ENCODE results near the gene CDCP2. TPM values are rescaled to one million over a fixed set of nuclear protein-coding genes. Genes with fewer than 3 reads are reported as not detected.

The CDCP2 gene
- total RNA-seq, 1 donor from 2014 or later: not detected

DNA sequence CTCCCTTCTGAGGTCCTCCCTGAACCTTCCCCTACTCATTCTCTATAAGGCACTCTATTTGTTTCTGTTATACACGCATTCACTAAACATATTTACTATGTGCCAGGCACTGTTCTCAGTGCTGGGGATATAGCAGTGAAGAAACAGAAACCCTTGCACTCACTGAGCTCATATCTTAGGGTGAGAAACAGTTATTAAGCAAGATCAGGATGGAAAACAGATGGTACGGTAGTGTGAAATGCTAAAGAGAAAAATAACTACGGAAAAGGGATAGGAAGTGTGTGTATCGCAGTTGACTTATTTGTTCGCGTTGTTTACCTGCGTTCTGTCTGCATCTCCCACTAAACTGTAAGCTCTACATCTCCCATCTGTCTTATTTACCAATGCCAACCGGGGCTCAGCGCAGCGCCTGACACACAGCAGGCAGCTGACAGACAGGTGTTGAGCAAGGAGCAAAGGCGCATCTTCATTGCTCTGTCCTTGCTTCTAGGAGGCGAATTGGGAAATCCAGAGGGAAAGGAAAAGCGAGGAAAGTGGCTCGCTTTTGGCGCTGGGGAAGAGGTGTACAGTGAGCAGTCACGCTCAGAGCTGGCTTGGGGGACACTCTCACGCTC lies 46.5 kb upstream of the CDCP2 start:
- TF ChIP-seq EZH2 (IDR thresholded peaks at IDR 0.05; ENCODE audit: insufficient read depth, low read length): no peak
- no peak for DNase-seq (ENCODE audit: low read depth)
- Mint-ChIP-seq H3K4me1 (ENCODE audit: low read depth, unreplicated experiment) (peaks cover 10% of the 10 kb centered on the region), H3K4me3 (ENCODE audit: unreplicated experiment) (peak overlapping the region; percentile 93), H3K27ac (ENCODE audit: unreplicated experiment) (no peak overlapping the region), H3K9me3 (ENCODE audit: unreplicated experiment) (no peaks in the 10 kb centered on the region), H3K36me3 (ENCODE audit: low read depth, unreplicated experiment) (peaks cover 3% of the 10 kb centered on the region), H3K27me3 (ENCODE audit: low read depth, unreplicated experiment) (peaks cover 2% of the 10 kb centered on the region)
- peak overlapping the region; percentile 87 for H3K4me3 ChIP-seq (ENCODE audit: insufficient read depth, low read depth, low read length)
- no peaks in the 10 kb centered on the region for H3K27me3 ChIP-seq (ENCODE audit: insufficient read depth, low read length)
- peak overlapping the region; percentile 92 for H3K4me2 ChIP-seq (ENCODE audit: low read length)
- no peaks in the 10 kb centered on the region for H3K9me3 ChIP-seq (ENCODE audit: insufficient read depth, low read depth, low read length)
- H4K20me1 ChIP-seq (ENCODE audit: insufficient read depth, low read length): peaks cover 22% of the 10 kb centered on the region
- FAIRE-seq: no peak
- peak overlapping the region; percentile 90 for H3K9ac ChIP-seq (ENCODE audit: low read length)
- no peak overlapping the region for H3K27ac ChIP-seq (ENCODE audit: low read depth, low read length)
- H3K79me2 ChIP-seq (ENCODE audit: insufficient read depth, low read length): peaks cover 38% of the 10 kb centered on the region
- H2AFZ ChIP-seq (ENCODE audit: low read depth, low read length): peak overlapping the region; percentile 92
- no peaks in the 10 kb centered on the region for H3K36me3 ChIP-seq (ENCODE audit: insufficient read depth, low read length)
- H3K4me1 ChIP-seq (ENCODE audit: insufficient read depth, low read length): peaks cover 19% of the 10 kb centered on the region

DNA sequence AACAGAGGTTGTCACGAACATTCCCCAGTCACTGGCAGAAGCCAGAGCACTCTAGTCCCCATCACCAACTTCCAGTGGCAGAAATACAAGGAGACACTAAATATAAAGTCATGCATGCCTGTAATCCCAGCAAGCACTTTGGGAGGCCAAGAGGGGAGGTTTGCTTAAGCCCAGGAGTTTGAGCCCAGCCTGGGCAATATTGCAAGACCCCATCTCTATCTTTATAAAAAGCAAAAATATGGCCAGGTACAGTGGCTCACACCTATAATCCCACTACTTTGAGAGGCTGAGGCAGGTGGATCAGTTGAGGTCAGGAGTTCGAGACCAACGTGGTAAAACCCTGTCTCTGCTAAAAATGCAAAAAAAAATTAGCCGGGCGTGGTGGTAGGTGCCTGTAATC lies 40.7 kb upstream of the CDCP2 start:
- DNase-seq (ENCODE audit: low read depth) (no peak), FAIRE-seq (no peak)
- no peak overlapping the region for H3K4me3 ChIP-seq (ENCODE audit: insufficient read depth, low read depth, low read length)
- Mint-ChIP-seq H3K27ac (ENCODE audit: unreplicated experiment) (no peak overlapping the region), H3K36me3 (ENCODE audit: low read depth, unreplicated experiment) (peaks cover 3% of the 10 kb centered on the region), H3K4me3 (ENCODE audit: unreplicated experiment) (no peak overlapping the region), H3K27me3 (ENCODE audit: low read depth, unreplicated experiment) (peaks cover 2% of the 10 kb centered on the region), H3K4me1 (ENCODE audit: low read depth, unreplicated experiment) (no peaks in the 10 kb centered on the region), H3K9me3 (ENCODE audit: unreplicated experiment) (no peaks in the 10 kb centered on the region)
- H3K79me2 ChIP-seq (ENCODE audit: insufficient read depth, low read length): no peaks in the 10 kb centered on the region
- TF ChIP-seq CTCF (IDR thresholded peaks at IDR 0.05; ENCODE audit: insufficient read depth, low read depth, low read length) (no peak), EZH2 (IDR thresholded peaks at IDR 0.05; ENCODE audit: insufficient read depth, low read length) (no peak)
- H3K27me3 ChIP-seq (ENCODE audit: insufficient read depth, low read length): no peaks in the 10 kb centered on the region
- H3K36me3 ChIP-seq (ENCODE audit: insufficient read depth, low read length): no peaks in the 10 kb centered on the region
- H3K9ac ChIP-seq (ENCODE audit: low read length): no peak overlapping the region
- H3K9me3 ChIP-seq (ENCODE audit: insufficient read depth, low read depth, low read length): no peaks in the 10 kb centered on the region
- H2AFZ ChIP-seq (ENCODE audit: low read depth, low read length): no peak overlapping the region
- H3K4me1 ChIP-seq (ENCODE audit: insufficient read depth, low read length): no peaks in the 10 kb centered on the region
- no peak overlapping the region for H3K27ac ChIP-seq (ENCODE audit: low read depth, low read length)
- H4K20me1 ChIP-seq (ENCODE audit: insufficient read depth, low read length): no peaks in the 10 kb centered on the region
- H3K4me2 ChIP-seq (ENCODE audit: low read length): no peak overlapping the region

- Histone ChIP-seq H3K79me2 (ENCODE audit: insufficient read depth, low read length) (no peaks in the 10 kb centered on the region), H2AFZ (ENCODE audit: low read depth, low read length) (no peak overlapping the region), H3K9ac (ENCODE audit: low read length) (no peak overlapping the region), H3K4me3 (ENCODE audit: insufficient read depth, low read depth, low read length) (no peak overlapping the region), H3K4me2 (ENCODE audit: low read length) (no peak overlapping the region), H3K27ac (ENCODE audit: low read depth, low read length) (no peak overlapping the region), H3K9me3 (ENCODE audit: insufficient read depth, low read depth, low read length) (no peaks in the 10 kb centered on the region), H3K27me3 (ENCODE audit: insufficient read depth, low read length) (no peaks in the 10 kb centered on the region), H3K4me1 (ENCODE audit: insufficient read depth, low read length) (no peaks in the 10 kb centered on the region), H4K20me1 (ENCODE audit: insufficient read depth, low read length) (no peaks in the 10 kb centered on the region), H3K36me3 (ENCODE audit: insufficient read depth, low read length) (no peaks in the 10 kb centered on the region)
- Mint-ChIP-seq H3K36me3 (ENCODE audit: low read depth, unreplicated experiment) (peaks cover 12% of the 10 kb centered on the region), H3K27ac (ENCODE audit: unreplicated experiment) (no peak overlapping the region), H3K9me3 (ENCODE audit: unreplicated experiment) (peaks cover 3% of the 10 kb centered on the region), H3K4me1 (ENCODE audit: low read depth, unreplicated experiment) (peaks cover 3% of the 10 kb centered on the region), H3K4me3 (ENCODE audit: unreplicated experiment) (no peak overlapping the region), H3K27me3 (ENCODE audit: low read depth, unreplicated experiment) (peaks cover 6% of the 10 kb centered on the region)
- FAIRE-seq (no peak), DNase-seq (ENCODE audit: low read depth) (no peak)
- TF ChIP-seq EZH2 (IDR thresholded peaks at IDR 0.05; ENCODE audit: insufficient read depth, low read length) (no peak), CTCF (IDR thresholded peaks at IDR 0.05; ENCODE audit: insufficient read depth, low read depth, low read length) (no peak)
Observed at GRCh38 chr1:54191525-54191924, 38.7 kb upstream of the CDCP2 start.
